GM21515 (cell line): ENCODE data around the gene HOXD1.

ENCODE experiments used
- ATAC-seq: cut with Tn5 transposase; IDR thresholded peaks from one replicate; pipeline ENCODE4 v1.9.1; 2021; ENCODE audit not compliant: unreplicated experiment

Gene HOXD1

DNA sequence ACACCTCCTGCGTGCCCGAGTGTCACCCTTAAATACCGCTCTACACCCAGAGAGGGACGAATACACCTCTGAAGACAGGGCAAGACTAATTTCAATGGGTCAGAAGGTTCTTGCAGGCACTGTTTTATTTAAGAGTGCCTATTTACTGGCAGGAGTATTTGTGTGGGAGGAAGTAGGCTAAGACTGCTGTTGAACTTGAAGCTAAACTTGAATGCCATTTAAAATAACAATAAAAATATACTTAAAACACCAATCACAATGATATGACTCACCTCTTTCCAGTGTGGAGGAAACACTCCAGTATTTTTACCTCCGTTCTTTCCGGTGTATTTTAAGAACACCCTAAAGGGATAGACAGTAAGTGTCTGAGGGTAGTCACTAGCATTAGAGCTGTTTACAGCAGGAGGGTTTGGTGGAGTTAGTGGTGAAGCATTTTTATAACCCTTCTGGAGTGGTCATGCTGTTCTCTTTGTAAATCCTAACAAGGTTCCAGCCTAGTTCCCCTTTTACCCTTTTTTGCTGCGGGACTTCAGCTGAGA, 9.6 kb upstream of the HOXD1 start:
- no peak for ATAC-seq

DNA sequence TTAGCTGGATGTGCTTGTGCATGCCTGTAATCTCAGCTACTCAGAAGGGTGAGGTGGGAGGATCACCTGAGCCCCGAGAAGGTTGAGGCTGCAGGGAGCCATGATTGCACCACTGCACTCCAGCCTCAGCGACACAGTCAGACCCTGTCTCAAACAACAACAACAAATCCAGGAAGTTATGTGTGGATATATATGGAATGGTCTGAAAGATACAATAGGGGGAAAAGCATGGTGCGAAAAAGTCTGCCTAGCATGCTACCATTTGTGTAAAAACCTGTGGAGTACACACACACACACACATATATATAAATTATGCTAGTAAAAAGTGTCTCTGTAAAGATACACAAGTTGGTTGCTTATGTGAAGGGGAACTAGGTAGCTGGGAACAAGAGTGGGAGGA, 6.9 kb upstream of the HOXD1 start:
- no peak for ATAC-seq

DNA sequence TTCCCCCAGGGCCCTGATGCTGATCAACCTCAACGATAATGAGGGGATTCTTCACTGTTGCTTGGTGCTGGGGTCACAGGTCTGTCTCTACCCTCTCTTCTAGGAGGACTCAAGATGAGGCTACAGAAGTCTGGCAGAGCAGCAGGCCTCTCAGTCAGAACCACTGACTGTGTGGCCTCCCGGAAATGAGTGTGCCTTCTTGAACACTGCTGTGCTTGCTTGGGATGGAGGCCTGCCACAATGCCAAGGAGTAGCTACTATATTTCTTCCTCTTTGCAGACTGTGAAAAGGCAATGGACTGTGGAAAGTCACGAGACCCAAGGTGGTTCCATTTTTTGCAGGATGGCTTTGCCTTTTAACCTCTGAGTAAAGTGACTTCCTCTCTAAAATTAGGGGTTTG, 5.8 kb upstream of the HOXD1 start:
- no peak for ATAC-seq

DNA sequence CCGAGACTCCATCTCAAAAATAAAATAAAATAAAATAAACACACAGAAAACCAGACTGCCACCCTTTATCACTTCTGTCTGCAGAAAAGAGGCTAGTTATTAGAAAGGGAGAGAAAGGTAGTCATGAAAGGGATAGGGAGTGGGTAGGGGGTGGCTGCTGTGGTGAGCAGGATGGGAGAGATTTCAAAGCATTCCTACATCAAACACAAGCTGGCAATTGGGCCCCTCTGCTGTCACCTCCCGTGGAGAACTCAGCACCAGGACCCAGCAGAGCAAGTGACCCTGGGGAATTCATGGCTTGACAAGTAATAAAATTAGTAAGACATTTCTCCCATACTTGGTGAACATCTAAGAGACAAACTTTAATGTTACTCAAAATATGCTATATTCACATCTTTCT, 3.7 kb upstream of the HOXD1 start:
- no peak for ATAC-seq

DNA sequence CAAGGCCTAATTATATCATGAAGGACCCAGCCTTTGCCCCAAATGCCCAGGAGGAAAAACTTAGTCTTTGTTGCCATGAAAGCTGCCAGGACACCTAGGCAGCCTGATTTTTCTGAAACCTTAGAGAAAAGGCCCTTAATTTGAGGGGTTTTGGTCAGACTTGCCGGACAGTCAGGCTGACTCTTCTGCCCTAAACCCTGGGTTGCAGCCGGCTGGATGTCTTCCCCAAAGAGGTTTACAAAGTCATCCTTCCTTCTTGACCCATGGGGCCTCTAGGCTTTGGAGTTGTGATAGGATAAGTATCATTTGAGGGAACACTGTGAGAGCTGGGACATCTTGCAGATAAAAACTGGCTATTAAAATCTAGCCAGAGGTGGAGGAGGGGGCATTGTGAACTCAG, 2.4 kb upstream of the HOXD1 start:
- ATAC-seq, result no peak

DNA sequence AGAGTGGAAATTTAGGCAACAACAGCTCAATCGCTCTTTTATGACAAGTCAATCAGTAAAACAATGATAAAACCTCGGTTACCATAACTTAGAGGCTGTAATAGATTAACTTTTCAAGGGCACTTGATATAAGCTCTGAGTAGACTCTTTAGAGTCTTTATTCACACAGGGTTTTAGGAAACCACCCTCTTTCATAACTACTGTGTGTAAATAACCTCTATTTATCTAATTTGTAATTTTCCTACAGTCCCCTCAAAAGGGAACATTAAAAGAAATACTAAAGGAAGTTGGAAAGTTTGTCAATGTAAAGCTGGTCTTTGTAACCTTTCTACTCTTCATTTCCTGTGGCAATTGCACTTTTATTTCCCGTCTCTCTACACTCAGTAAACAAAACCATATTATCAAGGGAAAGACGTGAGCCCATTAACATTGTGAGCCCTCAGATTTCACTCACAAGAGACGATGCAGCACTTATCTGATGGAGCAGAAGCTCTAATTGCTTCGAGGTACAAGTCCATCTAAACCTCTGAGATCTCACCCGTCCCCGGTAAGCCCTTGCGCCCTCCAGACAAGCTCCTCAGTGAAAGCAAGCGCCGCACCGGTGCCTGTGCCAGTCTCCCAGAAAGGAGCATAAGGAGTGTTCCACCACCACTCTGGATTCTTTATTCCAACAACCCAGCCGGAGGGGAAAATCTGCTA, 1.1 kb upstream of the HOXD1 start:
- no peak for ATAC-seq

DNA sequence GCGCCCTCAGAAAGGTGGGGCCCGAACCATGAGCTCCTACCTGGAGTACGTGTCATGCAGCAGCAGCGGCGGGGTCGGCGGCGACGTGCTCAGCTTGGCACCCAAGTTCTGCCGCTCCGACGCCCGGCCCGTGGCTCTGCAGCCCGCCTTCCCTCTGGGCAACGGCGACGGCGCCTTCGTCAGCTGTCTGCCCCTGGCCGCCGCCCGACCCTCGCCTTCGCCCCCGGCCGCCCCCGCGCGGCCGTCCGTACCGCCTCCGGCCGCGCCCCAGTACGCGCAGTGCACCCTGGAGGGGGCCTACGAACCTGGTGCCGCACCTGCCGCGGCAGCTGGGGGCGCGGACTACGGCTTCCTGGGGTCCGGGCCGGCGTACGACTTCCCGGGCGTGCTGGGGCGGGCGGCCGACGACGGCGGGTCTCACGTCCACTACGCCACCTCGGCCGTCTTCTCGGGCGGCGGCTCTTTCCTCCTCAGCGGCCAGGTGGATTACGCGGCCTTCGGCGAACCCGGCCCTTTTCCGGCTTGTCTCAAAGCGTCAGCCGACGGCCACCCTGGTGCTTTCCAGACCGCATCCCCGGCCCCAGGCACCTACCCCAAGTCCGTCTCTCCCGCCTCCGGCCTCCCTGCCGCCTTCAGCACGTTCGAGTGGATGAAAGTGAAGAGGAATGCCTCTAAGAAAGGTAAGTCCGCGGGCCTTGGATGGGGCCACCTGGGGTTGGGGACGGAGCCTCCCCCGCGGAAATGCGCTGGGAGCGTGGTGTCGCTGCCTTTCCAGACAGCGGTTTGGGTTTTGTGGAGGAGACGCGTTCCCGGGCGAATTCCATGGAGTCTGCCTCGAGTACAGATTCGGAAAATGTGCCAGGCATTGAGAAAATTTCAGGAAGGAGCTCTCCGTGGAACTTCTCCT, 559 bp downstream of the HOXD1 start:
- ATAC-seq, result no peak

DNA sequence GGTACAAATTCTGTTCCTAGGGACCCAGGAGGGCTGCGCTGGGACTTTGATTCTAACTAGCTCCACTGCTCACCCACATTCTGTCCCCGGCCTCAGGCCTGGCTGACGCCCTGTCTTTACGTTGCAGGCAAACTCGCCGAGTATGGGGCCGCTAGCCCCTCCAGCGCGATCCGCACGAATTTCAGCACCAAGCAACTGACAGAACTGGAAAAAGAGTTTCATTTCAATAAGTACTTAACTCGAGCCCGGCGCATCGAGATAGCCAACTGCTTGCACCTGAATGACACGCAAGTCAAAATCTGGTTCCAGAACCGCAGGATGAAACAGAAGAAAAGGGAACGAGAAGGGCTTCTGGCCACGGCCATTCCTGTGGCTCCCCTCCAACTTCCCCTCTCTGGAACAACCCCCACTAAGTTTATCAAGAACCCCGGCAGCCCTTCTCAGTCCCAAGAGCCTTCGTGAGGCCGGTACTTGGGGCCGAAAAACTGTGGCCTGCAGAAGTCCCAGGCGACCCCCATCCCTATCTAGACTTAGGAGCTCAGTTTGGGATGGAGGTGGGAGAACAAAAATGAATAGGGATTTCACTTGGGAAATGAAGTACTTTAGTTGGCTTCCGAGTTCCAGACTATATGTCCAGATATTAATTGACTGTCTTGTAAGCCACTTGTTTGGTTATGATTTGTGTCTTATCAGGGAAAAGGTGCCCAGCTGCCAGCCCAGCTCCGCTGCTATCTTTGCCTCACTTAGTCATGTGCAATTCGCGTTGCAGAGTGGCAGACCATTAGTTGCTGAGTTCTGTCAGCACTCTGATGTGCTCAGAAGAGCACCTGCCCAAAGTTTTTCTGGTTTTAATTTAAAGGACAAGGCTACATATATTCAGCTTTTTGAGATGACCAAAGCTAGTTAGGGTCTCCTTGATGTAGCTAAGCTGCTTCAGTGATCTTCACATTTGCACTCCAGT, 1.5 kb downstream of the HOXD1 start:
- no peak for ATAC-seq

DNA sequence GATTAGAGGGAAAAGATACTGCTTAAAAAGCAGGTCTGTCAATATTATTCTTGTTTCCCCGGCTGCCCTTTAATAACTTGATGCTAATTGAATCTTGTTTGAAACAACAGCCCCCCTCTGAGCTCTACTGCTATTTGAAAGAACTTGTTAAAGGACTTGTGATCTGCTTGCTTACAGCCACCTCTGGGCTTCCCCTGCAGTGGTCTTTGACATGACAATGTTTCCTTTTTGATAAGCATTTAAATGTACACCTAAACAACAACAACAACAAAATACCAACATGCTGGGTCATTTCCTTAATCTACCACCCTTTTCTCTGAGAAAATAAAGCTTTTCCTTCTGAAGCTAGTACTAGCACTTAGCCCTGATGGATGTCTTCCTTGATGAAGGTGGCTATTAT, 3.9 kb downstream of the HOXD1 start:
- no peak for ATAC-seq

DNA sequence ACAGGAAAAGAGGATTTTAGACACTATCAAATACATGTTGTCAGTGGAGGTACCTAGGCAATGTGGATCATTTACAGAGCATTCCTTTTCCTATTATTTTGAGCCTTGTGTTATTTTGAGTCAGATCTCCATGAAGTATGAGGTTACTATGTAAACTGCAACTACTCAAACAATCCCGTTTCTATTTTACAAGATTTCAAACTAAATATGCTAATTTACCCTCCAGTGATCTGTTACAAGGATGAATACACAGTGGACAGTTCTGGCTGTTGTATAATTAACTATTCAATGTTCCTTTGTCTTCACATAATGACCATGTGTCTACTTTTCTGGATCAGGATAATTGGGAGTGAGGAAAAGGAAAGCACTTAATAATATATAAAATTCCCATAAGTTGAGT, 4.6 kb downstream of the HOXD1 start:
- ATAC-seq, result no peak

DNA sequence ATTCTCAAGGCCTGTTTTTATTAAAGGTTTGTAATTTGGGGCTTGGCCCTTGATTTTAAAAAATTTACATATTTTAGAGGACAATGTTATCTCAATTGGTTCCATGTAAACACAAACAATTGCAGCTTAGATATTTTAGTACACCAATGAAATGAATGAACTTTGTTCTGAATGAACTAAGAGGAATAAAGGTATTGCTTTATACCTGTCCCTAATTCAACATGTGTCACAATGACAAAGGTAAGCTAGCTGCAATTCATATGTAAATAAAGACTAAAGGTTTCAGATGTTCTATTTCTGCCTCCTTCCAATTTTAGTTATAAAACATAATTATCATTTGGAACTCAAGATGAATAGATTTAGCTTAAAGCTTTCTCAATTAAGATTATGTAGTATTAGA, 11.4 kb downstream of the HOXD1 start:
- ATAC-seq, result no peak

DNA sequence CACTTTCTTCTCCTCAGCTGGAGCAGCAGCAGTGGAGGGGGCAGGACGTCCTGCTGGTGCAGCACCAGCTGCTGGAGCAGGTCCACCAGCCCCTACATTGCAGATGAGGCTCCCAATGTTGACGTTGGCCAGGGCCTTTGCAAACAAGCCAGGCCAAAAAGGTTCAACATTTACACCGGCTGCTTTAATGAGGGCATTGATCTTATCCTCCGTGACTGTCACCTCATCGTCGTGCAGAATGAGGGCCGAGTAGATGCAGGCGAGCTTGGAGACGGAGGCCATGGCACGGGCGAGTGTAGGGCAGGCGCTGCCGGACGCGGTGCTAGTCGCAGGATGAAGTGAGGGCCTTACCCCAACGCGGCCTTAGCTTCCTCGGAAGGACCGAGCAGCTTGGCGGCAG, 12.5 kb downstream of the HOXD1 start:
- no peak for ATAC-seq

DNA sequence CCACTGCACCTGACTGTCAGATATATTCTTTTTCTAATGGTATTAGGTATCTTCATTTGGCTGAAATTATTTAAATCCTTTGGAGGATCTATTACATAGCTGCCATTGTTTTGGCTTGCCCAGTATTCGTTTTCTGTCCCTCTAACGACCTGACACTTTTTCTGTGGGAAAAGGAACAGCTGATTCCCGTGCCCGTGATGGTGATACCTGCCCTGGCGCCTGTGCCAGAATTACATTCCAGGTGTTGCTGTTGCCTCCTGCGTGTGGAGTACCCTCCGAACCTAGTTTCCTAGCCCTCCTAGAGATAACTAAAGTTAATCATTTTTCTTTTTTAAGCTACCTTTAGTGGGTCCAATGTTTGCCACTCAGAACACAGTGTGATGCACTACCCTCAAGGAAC, 14.0 kb downstream of the HOXD1 start:
- ATAC-seq, result no peak

DNA sequence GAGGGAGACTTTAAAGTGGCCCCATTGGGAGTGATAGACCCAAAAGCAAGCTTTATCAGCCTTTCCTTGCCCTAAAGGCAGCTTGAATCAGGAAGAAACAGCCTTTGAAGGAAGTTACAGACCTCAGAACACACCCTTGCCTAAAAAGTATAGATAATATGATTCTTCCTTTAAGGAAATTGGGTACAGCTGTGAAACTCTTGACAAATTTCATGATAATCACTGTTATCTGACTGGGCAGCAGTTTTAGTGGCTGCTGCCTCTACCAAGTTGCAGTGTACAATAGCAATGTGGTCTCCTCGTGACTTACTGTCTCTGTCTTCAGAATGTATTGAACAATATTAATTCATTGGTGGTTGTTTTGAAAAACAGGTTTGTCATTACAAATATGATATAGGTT, 16.7 kb downstream of the HOXD1 start:
- no peak for ATAC-seq

DNA sequence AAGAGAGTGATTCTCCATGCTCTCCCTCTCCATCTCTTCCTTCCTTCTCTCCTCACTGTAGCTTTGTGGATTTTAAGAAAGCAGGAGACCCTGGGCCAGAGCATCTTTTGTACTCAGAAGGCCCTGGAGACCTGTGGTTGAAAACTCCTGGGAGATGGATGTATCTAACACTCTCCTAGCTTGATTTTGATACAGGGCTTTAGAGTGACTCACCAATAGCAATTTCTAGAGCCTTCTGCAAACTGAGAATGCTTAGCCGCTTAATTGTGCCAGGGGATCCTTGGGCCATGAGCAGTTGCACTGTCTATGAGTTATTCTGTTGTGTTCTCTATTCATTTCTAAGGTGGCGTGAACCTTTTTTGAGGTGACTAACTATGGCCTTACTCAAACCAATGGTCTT, 17.7 kb downstream of the HOXD1 start:
- no peak for ATAC-seq

DNA sequence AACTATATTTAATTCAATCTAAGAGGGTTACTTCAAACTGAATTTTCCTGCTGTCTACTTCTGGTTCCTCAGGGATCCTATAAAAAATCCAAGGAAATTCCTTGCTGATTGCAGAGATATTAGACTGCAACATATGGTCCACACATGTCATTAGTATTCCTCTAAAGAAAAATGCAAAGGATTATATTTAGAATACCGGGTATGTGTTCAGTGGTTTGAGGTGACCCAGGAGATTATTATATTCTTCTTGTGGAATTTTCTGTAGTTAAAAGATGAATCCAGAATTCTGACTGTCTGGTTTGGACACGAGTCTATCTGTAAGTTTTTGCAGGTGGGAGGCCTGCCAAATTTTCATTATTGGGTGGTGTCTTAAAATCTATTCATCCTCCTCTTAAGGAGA, 18.2 kb downstream of the HOXD1 start:
- ATAC-seq, result no peak

DNA sequence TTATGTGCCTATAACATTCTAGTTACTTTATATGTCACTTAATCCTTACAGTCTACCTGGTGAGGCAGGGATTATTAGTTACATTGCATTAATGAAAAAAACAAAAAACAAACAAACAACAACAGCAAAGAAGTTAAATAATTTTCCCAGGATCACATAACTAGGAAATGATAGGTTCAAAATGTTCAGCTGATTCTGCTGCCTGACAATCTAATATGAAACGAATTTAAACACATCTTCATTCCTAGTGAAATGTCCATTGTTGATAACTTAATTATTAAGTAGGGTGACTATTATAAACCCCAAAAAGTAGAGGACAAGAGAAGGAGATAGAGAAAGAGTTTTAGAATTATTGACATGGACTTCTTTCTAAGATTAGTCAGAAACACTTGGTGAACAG, 22.6 kb downstream of the HOXD1 start:
- no peak for ATAC-seq

DNA sequence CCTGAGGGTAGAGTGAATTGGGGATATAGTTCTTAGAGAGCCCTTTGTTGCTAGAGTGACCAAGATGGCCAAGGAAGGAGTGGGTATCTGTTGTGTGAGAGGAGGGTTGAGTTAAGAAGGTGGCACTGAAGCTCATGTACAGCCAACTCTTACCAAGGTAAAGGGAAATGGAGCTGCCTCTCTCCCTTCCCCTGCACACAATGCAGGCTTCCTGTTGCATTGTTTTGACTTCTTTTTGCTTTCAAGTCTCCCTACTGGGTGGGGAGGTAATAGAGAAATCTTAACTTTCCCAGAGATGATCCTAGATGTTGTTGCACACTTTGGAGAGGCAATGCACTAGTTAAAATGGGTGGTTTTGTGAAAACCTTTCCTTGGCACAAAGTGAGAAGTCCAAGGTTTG, 23.8 kb downstream of the HOXD1 start:
- ATAC-seq, result no peak

DNA sequence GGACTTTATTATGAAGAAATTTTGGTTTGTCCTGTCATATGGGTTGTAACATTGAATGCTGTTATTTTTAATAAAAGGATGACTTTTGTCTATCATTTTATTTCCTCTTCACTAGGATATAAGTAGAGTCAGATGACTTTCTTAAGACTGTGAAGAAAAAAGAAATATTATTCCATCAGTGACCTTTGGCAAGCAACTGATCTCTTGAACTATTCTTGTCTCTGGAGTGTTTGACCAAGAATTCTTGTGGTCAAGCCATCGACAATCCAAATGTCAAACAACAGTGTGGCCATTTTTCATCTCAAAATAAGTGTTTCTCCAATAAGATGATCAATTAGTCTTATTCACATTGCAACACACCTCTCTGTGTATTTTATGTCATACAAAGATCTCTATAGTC, 24.9 kb downstream of the HOXD1 start:
- ATAC-seq, result no peak

DNA sequence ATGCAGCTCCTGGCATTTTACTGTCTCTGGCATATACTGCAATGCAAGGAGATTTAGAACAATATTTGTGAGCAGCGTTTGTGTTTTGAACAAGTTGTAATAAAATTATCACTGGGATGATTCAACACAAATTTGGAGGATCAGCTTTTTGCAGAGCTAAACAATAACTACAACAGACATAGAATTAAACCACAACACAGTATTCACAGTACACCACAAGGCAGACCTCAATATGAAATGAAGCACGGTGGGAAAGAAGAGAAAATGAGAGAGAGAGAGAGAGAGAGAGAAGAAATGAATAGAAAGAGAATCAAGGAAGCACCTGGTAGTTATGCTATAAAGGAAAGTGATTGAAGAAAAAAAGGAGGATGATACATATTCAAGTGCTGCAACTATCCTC, 39.4 kb downstream of the HOXD1 start:
- ATAC-seq, result no peak

DNA sequence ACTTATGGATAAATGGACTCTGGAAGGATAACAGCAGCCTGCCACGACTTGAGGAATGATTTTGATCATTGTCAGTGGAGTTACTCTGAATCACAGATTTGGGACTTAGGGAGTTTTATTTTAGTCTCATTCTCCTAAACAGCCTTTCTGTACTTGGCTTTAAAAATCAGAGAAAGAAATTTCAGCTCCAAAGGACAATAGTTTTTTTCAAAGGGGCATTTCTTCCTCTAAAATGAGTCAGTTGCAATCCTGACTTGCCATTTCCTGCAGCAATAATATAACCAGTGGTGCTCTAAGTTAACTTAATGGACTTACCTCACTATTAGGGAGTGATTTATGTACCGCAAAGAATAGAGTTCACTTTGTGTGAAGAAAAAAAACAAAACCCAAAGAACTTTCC, 45.7 kb downstream of the HOXD1 start:
- ATAC-seq, result no peak
